Measurements from ENCODE around the gene LZIC. TPM values are rescaled to one million over a fixed set of nuclear protein-coding genes. Genes with fewer than 3 reads are reported as not detected.

LZIC gene
- total and polyA plus RNA-seq, 2 of the 13 experiments (the other 11 are each of a cell fraction or from before 2014, with no cell fraction given) = 25.2 to 71.8 TPM

DNA sequence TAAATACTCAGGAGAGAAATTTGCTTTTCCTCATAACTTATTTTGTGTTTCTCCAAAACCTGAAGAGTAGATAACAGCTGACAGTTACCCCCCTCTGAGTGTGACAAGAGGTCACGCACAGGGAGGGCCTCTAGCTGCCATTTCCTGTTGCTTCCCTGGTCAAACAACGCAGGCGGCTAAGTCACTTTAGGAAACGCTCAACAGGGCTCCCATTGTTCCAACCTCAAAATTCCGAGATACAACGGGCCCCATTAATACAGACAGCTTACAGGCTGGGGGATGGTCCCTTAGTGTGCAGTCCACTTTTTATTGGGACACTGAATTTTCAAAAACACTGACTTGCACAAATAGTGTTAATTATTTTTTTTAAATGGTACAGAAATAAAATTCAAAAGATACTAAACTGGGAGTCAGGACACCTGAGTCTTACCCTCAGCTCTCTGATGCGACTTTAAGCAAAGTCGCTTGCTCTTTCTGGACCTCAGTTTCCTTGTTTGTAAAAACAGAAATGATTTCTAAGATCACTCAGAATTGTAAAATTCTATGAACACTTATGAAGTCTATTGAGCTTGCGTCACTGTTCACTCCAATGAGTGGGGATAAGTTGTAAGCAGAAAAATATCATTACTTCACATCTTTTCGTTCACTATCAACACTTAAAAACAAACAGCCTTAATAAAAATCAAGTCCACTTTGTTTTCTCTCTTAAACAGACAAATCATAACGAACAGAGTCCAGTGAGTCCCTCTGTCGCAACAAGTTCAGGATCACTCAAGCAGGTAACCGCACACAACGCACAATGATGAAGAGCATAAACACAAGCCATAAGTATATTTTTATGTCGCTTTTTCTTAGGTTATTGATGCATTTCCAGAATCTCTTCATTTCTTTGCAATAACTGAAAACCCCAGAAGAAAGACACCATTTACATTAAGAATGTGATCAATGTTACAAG, 13.5 kb downstream of the LZIC start (continued):
- TF ChIP-seq ONECUT2 (CRISPR knock-in tag; IDR thresholded peaks at IDR 0.05) (no peak), HNF4G (IDR thresholded peaks at IDR 0.05; ENCODE audit: borderline replicate concordance, low read depth, low read length) (peak; percentile 80; the same call in 1 of the 2 replicates), HNF4G (CRISPR knock-in tag; IDR thresholded peaks at IDR 0.05; ENCODE audit: borderline replicate concordance, low read depth) (no peak), NR2F2 (IDR thresholded peaks at IDR 0.05; ENCODE audit: borderline replicate concordance, low read depth) (peak; percentile 86), ZNF761 (CRISPR knock-in tag; conservative IDR thresholded peaks at IDR 0.05) (no peak), JUN (CRISPR knock-in tag; IDR thresholded peaks at IDR 0.05) (0 out of 2 replicates have a peak, but pooled peaks have one; percentile 22), PHF21A (CRISPR knock-in tag; IDR thresholded peaks at IDR 0.05) (peak; percentile 93), MED13 (CRISPR knock-in tag; IDR thresholded peaks at IDR 0.05) (peak; percentile 94), NFE2L1 (CRISPR knock-in tag; IDR thresholded peaks at IDR 0.05; ENCODE audit: borderline replicate concordance) (no peak), RBFOX2 (IDR thresholded peaks at IDR 0.05; ENCODE audit: low read depth, low read length) (peak; percentile 43), SALL2 (CRISPR knock-in tag; IDR thresholded peaks at IDR 0.05) (no peak)
- TF ChIP-seq, protein P1, sequence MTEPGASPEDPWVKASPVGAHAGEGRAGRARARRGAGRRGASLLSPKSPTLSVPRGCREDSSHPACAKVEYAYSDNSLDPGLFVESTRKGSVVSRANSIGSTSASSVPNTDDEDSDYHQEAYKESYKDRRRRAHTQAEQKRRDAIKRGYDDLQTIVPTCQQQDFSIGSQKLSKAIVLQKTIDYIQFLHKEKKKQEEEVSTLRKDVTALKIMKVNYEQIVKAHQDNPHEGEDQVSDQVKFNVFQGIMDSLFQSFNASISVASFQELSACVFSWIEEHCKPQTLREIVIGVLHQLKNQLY (CRISPR knock-in tag; IDR thresholded peaks at IDR 0.05) = peak; percentile 90
- TF ChIP-seq, protein P2, sequence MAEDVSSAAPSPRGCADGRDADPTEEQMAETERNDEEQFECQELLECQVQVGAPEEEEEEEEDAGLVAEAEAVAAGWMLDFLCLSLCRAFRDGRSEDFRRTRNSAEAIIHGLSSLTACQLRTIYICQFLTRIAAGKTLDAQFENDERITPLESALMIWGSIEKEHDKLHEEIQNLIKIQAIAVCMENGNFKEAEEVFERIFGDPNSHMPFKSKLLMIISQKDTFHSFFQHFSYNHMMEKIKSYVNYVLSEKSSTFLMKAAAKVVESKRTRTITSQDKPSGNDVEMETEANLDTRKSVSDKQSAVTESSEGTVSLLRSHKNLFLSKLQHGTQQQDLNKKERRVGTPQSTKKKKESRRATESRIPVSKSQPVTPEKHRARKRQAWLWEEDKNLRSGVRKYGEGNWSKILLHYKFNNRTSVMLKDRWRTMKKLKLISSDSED (CRISPR knock-in tag; IDR thresholded peaks at IDR 0.05) = no peak
- TF ChIP-seq, protein P3, sequence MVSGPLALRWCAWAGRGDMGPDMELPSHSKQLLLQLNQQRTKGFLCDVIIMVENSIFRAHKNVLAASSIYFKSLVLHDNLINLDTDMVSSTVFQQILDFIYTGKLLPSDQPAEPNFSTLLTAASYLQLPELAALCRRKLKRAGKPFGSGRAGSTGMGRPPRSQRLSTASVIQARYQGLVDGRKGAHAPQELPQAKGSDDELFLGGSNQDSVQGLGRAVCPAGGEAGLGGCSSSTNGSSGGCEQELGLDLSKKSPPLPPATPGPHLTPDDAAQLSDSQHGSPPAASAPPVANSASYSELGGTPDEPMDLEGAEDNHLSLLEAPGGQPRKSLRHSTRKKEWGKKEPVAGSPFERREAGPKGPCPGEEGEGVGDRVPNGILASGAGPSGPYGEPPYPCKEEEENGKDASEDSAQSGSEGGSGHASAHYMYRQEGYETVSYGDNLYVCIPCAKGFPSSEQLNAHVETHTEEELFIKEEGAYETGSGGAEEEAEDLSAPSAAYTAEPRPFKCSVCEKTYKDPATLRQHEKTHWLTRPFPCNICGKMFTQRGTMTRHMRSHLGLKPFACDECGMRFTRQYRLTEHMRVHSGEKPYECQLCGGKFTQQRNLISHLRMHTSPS (CRISPR knock-in tag; IDR thresholded peaks at IDR 0.05; ENCODE audit: low read depth) = no peak
- TF ChIP-seq, protein P4, sequence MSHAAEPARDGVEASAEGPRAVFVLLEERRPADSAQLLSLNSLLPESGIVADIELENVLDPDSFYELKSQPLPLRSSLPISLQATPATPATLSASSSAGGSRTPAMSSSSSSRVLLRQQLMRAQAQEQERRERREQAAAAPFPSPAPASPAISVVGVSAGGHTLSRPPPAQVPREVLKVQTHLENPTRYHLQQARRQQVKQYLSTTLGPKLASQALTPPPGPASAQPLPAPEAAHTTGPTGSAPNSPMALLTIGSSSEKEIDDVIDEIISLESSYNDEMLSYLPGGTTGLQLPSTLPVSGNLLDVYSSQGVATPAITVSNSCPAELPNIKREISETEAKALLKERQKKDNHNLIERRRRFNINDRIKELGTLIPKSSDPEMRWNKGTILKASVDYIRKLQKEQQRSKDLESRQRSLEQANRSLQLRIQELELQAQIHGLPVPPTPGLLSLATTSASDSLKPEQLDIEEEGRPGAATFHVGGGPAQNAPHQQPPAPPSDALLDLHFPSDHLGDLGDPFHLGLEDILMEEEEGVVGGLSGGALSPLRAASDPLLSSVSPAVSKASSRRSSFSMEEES (CRISPR knock-in tag; IDR thresholded peaks at IDR 0.05) = peak; percentile 90
- TF ChIP-seq, protein P5, sequence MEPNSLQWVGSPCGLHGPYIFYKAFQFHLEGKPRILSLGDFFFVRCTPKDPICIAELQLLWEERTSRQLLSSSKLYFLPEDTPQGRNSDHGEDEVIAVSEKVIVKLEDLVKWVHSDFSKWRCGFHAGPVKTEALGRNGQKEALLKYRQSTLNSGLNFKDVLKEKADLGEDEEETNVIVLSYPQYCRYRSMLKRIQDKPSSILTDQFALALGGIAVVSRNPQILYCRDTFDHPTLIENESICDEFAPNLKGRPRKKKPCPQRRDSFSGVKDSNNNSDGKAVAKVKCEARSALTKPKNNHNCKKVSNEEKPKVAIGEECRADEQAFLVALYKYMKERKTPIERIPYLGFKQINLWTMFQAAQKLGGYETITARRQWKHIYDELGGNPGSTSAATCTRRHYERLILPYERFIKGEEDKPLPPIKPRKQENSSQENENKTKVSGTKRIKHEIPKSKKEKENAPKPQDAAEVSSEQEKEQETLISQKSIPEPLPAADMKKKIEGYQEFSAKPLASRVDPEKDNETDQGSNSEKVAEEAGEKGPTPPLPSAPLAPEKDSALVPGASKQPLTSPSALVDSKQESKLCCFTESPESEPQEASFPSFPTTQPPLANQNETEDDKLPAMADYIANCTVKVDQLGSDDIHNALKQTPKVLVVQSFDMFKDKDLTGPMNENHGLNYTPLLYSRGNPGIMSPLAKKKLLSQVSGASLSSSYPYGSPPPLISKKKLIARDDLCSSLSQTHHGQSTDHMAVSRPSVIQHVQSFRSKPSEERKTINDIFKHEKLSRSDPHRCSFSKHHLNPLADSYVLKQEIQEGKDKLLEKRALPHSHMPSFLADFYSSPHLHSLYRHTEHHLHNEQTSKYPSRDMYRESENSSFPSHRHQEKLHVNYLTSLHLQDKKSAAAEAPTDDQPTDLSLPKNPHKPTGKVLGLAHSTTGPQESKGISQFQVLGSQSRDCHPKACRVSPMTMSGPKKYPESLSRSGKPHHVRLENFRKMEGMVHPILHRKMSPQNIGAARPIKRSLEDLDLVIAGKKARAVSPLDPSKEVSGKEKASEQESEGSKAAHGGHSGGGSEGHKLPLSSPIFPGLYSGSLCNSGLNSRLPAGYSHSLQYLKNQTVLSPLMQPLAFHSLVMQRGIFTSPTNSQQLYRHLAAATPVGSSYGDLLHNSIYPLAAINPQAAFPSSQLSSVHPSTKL (CRISPR knock-in tag; IDR thresholded peaks at IDR 0.05) = peak; percentile 90
- TF ChIP-seq, protein P6, sequence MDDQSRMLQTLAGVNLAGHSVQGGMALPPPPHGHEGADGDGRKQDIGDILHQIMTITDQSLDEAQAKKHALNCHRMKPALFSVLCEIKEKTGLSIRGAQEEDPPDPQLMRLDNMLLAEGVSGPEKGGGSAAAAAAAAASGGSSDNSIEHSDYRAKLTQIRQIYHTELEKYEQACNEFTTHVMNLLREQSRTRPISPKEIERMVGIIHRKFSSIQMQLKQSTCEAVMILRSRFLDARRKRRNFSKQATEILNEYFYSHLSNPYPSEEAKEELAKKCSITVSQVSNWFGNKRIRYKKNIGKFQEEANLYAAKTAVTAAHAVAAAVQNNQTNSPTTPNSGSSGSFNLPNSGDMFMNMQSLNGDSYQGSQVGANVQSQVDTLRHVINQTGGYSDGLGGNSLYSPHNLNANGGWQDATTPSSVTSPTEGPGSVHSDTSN (CRISPR knock-in tag; IDR thresholded peaks at IDR 0.05; ENCODE audit: borderline replicate concordance) = no peak
